Testis (tissue), 3 donors: ENCODE results near the gene FAM222B. TPM values are rescaled to one million over a fixed set of nuclear protein-coding genes. Genes with fewer than 3 reads are reported as not detected.

ENCODE experiments used
- DNase-seq: peaks from one replicate; pipeline ENCODE4 v3.0.0-alpha.2; 2019
- H3K27ac ChIP-seq, 2 donors: fragments of 200-600 bp; sonication (generic); one replicate each; pipeline ENCODE4 v1.5.1; 2019
- H3K27me3 ChIP-seq: fragments of 200-600 bp; sonication (generic); one replicate; pipeline ENCODE4 v1.5.1; 2019
- H3K36me3 ChIP-seq: fragments of 200-600 bp; sonication (generic); one replicate; pipeline ENCODE4 v1.5.1; 2017; ENCODE audit warnings: low read depth; ENCODE audit errors: missing control alignments
- H3K4me1 ChIP-seq: fragments of 200-600 bp; sonication (generic); one replicate; pipeline ENCODE4 v1.5.1; 2019
- H3K4me3 ChIP-seq, 2 donors: fragments of 200-600 bp; sonication (generic); one replicate each; pipeline ENCODE4 v1.5.1; 2017 to 2019
- H3K9me3 ChIP-seq: fragments of 200-600 bp; sonication (generic); one replicate; pipeline ENCODE4 v1.5.1; 2017
- CTCF ChIP-seq, 3 experiments: fragments of 450-650 bp in 2 of 3; fragments of 200-600 bp in 1 of 3; sonication (generic) in 1 of 3; IDR thresholded peaks; one replicate each; pipeline ENCODE4 v1.5.1; 2016 to 2019; ENCODE audit warnings: antibody characterized with exemption in 3 of 3, mild to moderate bottlenecking in 2 of 3, moderate library complexity in 1 of 3
- POLR2A ChIP-seq: fragments of 450-650 bp; IDR thresholded peaks from one replicate; pipeline ENCODE4 v1.6.1; 2017; ENCODE audit warnings: antibody characterized with exemption, mild to moderate bottlenecking, moderate library complexity
- WGBS, 2 donors: methylation state at CpG; one replicate each; pipeline ENCODE4 v1.1.5; 2018; 5-methylcytosine and 5-hydroxymethylcytosine counted together
- intact Hi-C: fragments of 100-400 bp; cut with DNase I; formaldehyde crosslinking; loops from one replicate; pipeline ENCODE4 v1.15.1; 2023; ENCODE audit warnings: low total_unique reads
- polyA plus RNA-seq: library from polyadenylated mRNA; stranded (reverse); fragments of 350-450 nt; fragmentation: Illumina TruSeq; extraction: RNeasy Lipid Tissue Mini Kit (QIAGEN cat#74804); gene quantifications from one replicate; pipeline ENCODE4 v1.2.3, GENCODE V29; 2014; ENCODE audit warnings: low read depth, low replicate concordance; ENCODE audit not compliant: insufficient read depth
- total RNA-seq, 2 donors: library from RNA; depleted of rRNA; stranded (reverse); fragments of >200 nt; gene quantifications; one replicate each; pipeline ENCODE4 v1.2.3, GENCODE V29; 2016

The FAM222B gene
- total and polyA plus RNA-seq, 3 donors from 2014 or later: 69.6 to 84.5 (median 74.5) TPM

- WGBS, 2 donors: 59 to 63% methylated on average over 9 to 11 of the region's 11 CpGs
- intact Hi-C loops: loop anchor here (10.0 kb wide), 1 partner anchor 165 kb away; no protein-coding TSS in a partner anchor
- H3K4me3 ChIP-seq: no peak overlapping the region
- H3K9me3 ChIP-seq: no peaks in the 10 kb centered on the region
- H3K27ac ChIP-seq: no peak overlapping the region
- TF ChIP-seq CTCF (IDR thresholded peaks at IDR 0.05) (no peak), POLR2A (no peak)
- no peaks in the 10 kb centered on the region for H3K36me3 ChIP-seq
- no peak for DNase-seq
- peaks cover 35% of the 10 kb centered on the region for H3K4me1 ChIP-seq
- H3K27me3 ChIP-seq: no peaks in the 10 kb centered on the region
These were observed 92.9 kb downstream of the FAM222B start for GRCh38 chr17:28749516-28750177.

- Histone ChIP-seq H3K27ac (no peak overlapping the region), H3K27me3 (no peaks in the 10 kb centered on the region), H3K36me3 (no peaks in the 10 kb centered on the region), H3K4me3 (no peak overlapping the region), H3K9me3 (no peaks in the 10 kb centered on the region), H3K4me1 (peaks cover 36% of the 10 kb centered on the region)
- TF ChIP-seq POLR2A: no peak
- TF ChIP-seq CTCF (IDR thresholded peaks at IDR 0.05): no peak
- 59 to 82% methylated on average over 16 to 18 of the region's 18 CpGs for WGBS, 2 donors
- no peak for DNase-seq
- intact Hi-C loops: no loop called here
These were observed 93.6 kb downstream of the FAM222B start for GRCh38 chr17:28748852-28749515.

GRCh38 chr17:28747801-28748750, 94.5 kb downstream of the FAM222B start:
- peaks cover 36% of the 10 kb centered on the region for H3K4me1 ChIP-seq
- H3K4me3 ChIP-seq: no peak overlapping the region
- intact Hi-C loops: no loop called here
- H3K9me3 ChIP-seq: no peaks in the 10 kb centered on the region
- no peak overlapping the region for H3K27ac ChIP-seq
- WGBS, 2 donors: 79 to 89% methylated on average over 7 to 17 of the region's 18 CpGs
- TF ChIP-seq CTCF (IDR thresholded peaks at IDR 0.05): no peak
- TF ChIP-seq POLR2A: no peak
- no peaks in the 10 kb centered on the region for H3K27me3 ChIP-seq
- no peak for DNase-seq
- H3K36me3 ChIP-seq: no peaks in the 10 kb centered on the region

GRCh38 chr17:28747051-28747691, 95.4 kb downstream of the FAM222B start:
- no peak for DNase-seq
- TF ChIP-seq POLR2A (no peak), CTCF (IDR thresholded peaks at IDR 0.05) (no peak)
- no peaks in the 10 kb centered on the region for H3K36me3 ChIP-seq
- peaks cover 36% of the 10 kb centered on the region for H3K4me1 ChIP-seq
- no peaks in the 10 kb centered on the region for H3K9me3 ChIP-seq
- no peaks in the 10 kb centered on the region for H3K27me3 ChIP-seq
- WGBS, 2 donors: 40 to 59% methylated on average over 2 to 7 of the region's 7 CpGs
- H3K27ac ChIP-seq: peak overlapping the region in 1 of 2 donors; percentile 65
- intact Hi-C loops: no loop called here
- no peak overlapping the region for H3K4me3 ChIP-seq
